Pancreas (tissue), 10 donors: ENCODE measurements around the gene SGMS1. TPM values are rescaled to one million over a fixed set of nuclear protein-coding genes. Genes with fewer than 3 reads are reported as not detected.

Experiments
- ATAC-seq, 4 donors: fragments of 200-7000 bp; cut with Tn5 transposase; one replicate each; pipeline versions ENCODE4 v1.8.0 to v1.9.1; 2020; ENCODE audit warnings: mild to moderate bottlenecking in 4 of 4, moderate library complexity in 4 of 4
- DNase-seq, 6 donors: peaks; one replicate each; pipeline ENCODE4 v3.0.0-alpha.2; 2020
- FAIRE-seq: peaks from 2 replicates; lab custom pipeline; 2012; peaks lifted over from hg19 to GRCh38; lab: Jason Lieb, UNC
- H3K27ac ChIP-seq, 4 donors: fragments of 200-600 bp; sonication (generic); 1 replicate in 3 of 4; 2 replicates in 1 of 4; pipeline versions ENCODE4 v1.5.0 to v1.8.0; 2020
- H3K27me3 ChIP-seq, 4 donors: fragments of 200-600 bp; one replicate each; pipeline ENCODE4 v1.8.0; 2021
- H3K36me3 ChIP-seq, 3 donors: fragments of 200-600 bp; sonication (generic) in 1 of 3; one replicate each; pipeline versions ENCODE4 v1.5.0 to v1.8.0; 2020 to 2021
- H3K4me1 ChIP-seq, 3 donors: fragments of 200-600 bp; one replicate each; pipeline ENCODE4 v1.8.0; 2021
- H3K4me3 ChIP-seq, 4 donors: fragments of 200-600 bp; sonication (generic) in 2 of 4; one replicate each; pipeline versions ENCODE4 v1.5.0 to v1.8.0; 2020 to 2021
- H3K9me3 ChIP-seq, 4 donors: fragments of 200-600 bp; one replicate each; pipeline ENCODE4 v1.8.0; 2021
- CTCF ChIP-seq, 4 donors: fragments of 200-600 bp; sonication (generic) in 3 of 4; IDR thresholded peaks; one replicate each; pipeline versions ENCODE4 v1.5.0 to v1.8.0; 2021; ENCODE audit warnings: antibody characterized with exemption in 4 of 4
- WGBS, 2 donors: extraction: QIAGEN DNeasy Blood & Tissue Kit; methylation state at CpG; one replicate each; pipeline ENCODE4 v1.1.7; 2013; 5-methylcytosine and 5-hydroxymethylcytosine counted together
- intact Hi-C, 3 donors: fragments of 100-400 bp; cut with DNase I; formaldehyde crosslinking; loops; one replicate each; pipeline versions ENCODE4 v1.11.1 to v1.14.2; 2022
- polyA plus RNA-seq, 2 donors: library from polyadenylated mRNA; stranded (reverse); fragments of 200-250 nt; gene quantifications; one replicate each; pipeline ENCODE4 v1.2.3, GENCODE V29; 2013
- total RNA-seq, 6 donors: library from RNA; stranded (reverse); fragmentation: NEBNext Ultra II Directional in 4 of 6; extraction: Animal tissue kit (Norgen Biotek cat#: 25700) in 4 of 6; gene quantifications; one replicate each; pipeline versions ENCODE4 v1.2.1 to v1.2.4, GENCODE V29; 2021 to 2023
- donor health status: healthy with polysubstance abuse.
- donor health status: DM: no; HTN: no; CAD: no; lungs with moderate emphysema.
- donor health status: DM: no; HTN: no; CAD: no.
- donor health status: control.
- donor health status: control.
- donor health status: Bipolar disorder and iron deficiency.
- donor health status: DM: yes; HTN: yes; CAD: no.
- donor health status: DM: no; HTN: no; CAD: no.
- donor health status: DM: no; HTN: no; CAD: no.
- donor health status: DM: yes; HTN: yes; CAD: no.

The SGMS1 gene
- total and polyA plus RNA-seq, 8 donors, result 4.8 to 21.6 (median 13.2) TPM

GRCh38 chr10:50561816-50562215, 61.9 kb downstream of the SGMS1 start:
- 25 to 36% methylated on average over 2 of the region's 2 CpGs for WGBS, 2 donors
- peak overlapping the region in 3 of 4 donors; percentile 1 to 69 (median 23) for H3K27ac ChIP-seq
- H3K9me3 ChIP-seq, result no peaks in the 10 kb centered on the region
- FAIRE-seq, result no peak
- intact Hi-C loops, result no loop called here
- peak in 1 of 6 donors; percentile 37 for DNase-seq
- no peaks in the 10 kb centered on the region for H3K36me3 ChIP-seq
- no peaks in the 10 kb centered on the region for H3K27me3 ChIP-seq
- no peak overlapping the region for H3K4me3 ChIP-seq
- TF ChIP-seq CTCF (IDR thresholded peaks at IDR 0.05), result peak; percentile 36 to 52 (median 46)
- peaks cover 16 to 51% (median 19%) of the 10 kb centered on the region in 3 donors for H3K4me1 ChIP-seq
- ATAC-seq, result peak; percentile 74 to 82 (median 77)

GRCh38 chr10:50561266-50561665, 62.5 kb downstream of the SGMS1 start:
- DNase-seq (peak in 1 of 6 donors; percentile 22), ATAC-seq (peak; percentile 55 to 67 (median 60)), FAIRE-seq (no peak)
- Histone ChIP-seq H3K9me3 (no peaks in the 10 kb centered on the region), H3K27ac (peak overlapping the region in 3 of 4 donors; percentile 1 to 69 (median 23)), H3K4me1 (peaks cover 16 to 46% (median 22%) of the 10 kb centered on the region in 3 donors), H3K4me3 (peak overlapping the region in 1 of 4 donors; percentile 4), H3K36me3 (no peaks in the 10 kb centered on the region), H3K27me3 (no peaks in the 10 kb centered on the region)
- intact Hi-C loops, result no loop called here
- WGBS, 2 donors, result 15 to 19% methylated on average over 5 of the region's 5 CpGs
- no peak for TF ChIP-seq CTCF (IDR thresholded peaks at IDR 0.05)

- no peak for ATAC-seq
- no peaks in the 10 kb centered on the region for H3K27me3 ChIP-seq
- WGBS, 2 donors, result 42 to 45% methylated on average over 1 of the region's 1 CpG
- H3K9me3 ChIP-seq, result no peaks in the 10 kb centered on the region
- DNase-seq, result no peak
- peak overlapping the region in 2 of 4 donors; percentile 1 to 69 for H3K27ac ChIP-seq
- intact Hi-C loops, result no loop called here
- H3K4me3 ChIP-seq, result no peak overlapping the region
- peaks cover 16 to 46% (median 23%) of the 10 kb centered on the region in 3 donors for H3K4me1 ChIP-seq
- peak; percentile 99 for FAIRE-seq
- no peak for TF ChIP-seq CTCF (IDR thresholded peaks at IDR 0.05)
- no peaks in the 10 kb centered on the region for H3K36me3 ChIP-seq
Measured at GRCh38 chr10:50560370-50560769, 63.4 kb downstream of the SGMS1 start.

- no peak for DNase-seq
- peak in 1 of 4 donors; percentile 4 for ATAC-seq
- 17 to 18% methylated on average over 5 of the region's 5 CpGs for WGBS, 2 donors
Measured at GRCh38 chr10:50558371-50558770, 65.4 kb downstream of the SGMS1 start.

More at GRCh38 chr10:50558371-50558770, 65.4 kb downstream of the SGMS1 start:
- H3K27ac ChIP-seq, result no peak overlapping the region
- H3K36me3 ChIP-seq, result no peaks in the 10 kb centered on the region
- intact Hi-C loops, result loop anchor here in 1 of 3 donors (10.0 kb wide), 1 partner anchor 56 kb away; no protein-coding TSS in a partner anchor
- no peak for FAIRE-seq
- peaks cover 19 to 41% (median 31%) of the 10 kb centered on the region in 3 donors for H3K4me1 ChIP-seq
- H3K4me3 ChIP-seq, result no peak overlapping the region
- no peak for TF ChIP-seq CTCF (IDR thresholded peaks at IDR 0.05)
- no peaks in the 10 kb centered on the region for H3K27me3 ChIP-seq
- H3K9me3 ChIP-seq, result no peaks in the 10 kb centered on the region
